HepG2 (cell line): Measurements from ENCODE around the gene ATP9A. TPM values are rescaled to one million over a fixed set of nuclear protein-coding genes. Genes with fewer than 3 reads are reported as not detected.

Source experiments
- CBX5 ChIP-seq: sonication (generic); formaldehyde crosslinking; IDR thresholded peaks from 2 replicates; pipeline ENCODE4 v1.4.0; 2020; ENCODE audit warnings: missing genetic modification reagents, borderline replicate concordance
- CHD2 ChIP-seq: IDR thresholded peaks from 2 replicates; pipeline ENCODE4 v1.6.1; 2011; ENCODE audit warnings: low read depth, low read length, improper control_type of control experiment
- FOSL1 ChIP-seq: sonication (generic); formaldehyde crosslinking; IDR thresholded peaks from 2 replicates; pipeline ENCODE4 v1.9.0; 2021; ENCODE audit warnings: missing genetic modification reagents, borderline replicate concordance
- GFI1 ChIP-seq: sonication (generic); formaldehyde crosslinking; IDR thresholded peaks from 2 replicates; pipeline ENCODE4 v1.5.0; 2020; ENCODE audit warnings: missing genetic modification reagents, mild to moderate bottlenecking, borderline replicate concordance
- IRX3 ChIP-seq: sonication (generic); formaldehyde crosslinking; IDR thresholded peaks from 2 replicates; pipeline ENCODE4 v1.8.1; 2023; ENCODE audit warnings: mild to moderate bottlenecking, low read depth, missing genetic modification reagents, borderline replicate concordance
- KMT2B ChIP-seq: IDR thresholded peaks from 2 replicates; pipeline ENCODE4 v1.6.1; 2016; ENCODE audit warnings: missing genetic modification reagents, missing compliant biosample characterization
- MED1 ChIP-seq: sonication (generic); formaldehyde crosslinking; IDR thresholded peaks from 2 replicates; pipeline ENCODE4 v1.4.0; 2020; ENCODE audit warnings: missing genetic modification reagents
- MED13 ChIP-seq: sonication (generic); formaldehyde crosslinking; IDR thresholded peaks from 2 replicates; pipeline ENCODE4 v1.5.0; 2020; ENCODE audit warnings: missing genetic modification reagents
- MEF2D ChIP-seq: sonication (generic); formaldehyde crosslinking; IDR thresholded peaks from 2 replicates; pipeline ENCODE4 v1.5.1; 2020; ENCODE audit warnings: mild to moderate bottlenecking, missing genetic modification reagents
- NFYB ChIP-seq: sonication (generic); formaldehyde crosslinking; IDR thresholded peaks from 2 replicates; pipeline ENCODE4 v1.4.0; 2020; ENCODE audit warnings: missing genetic modification reagents
- NONO ChIP-seq, 2 experiments: fragments of 450-650 bp in 1 of 2; sonication (generic) in 1 of 2; formaldehyde crosslinking in 1 of 2; IDR thresholded peaks in 1 of 2; conservative IDR thresholded peaks in 1 of 2; 2 replicates each; pipeline versions ENCODE4 v1.6.1 to v1.8.0; 2017 to 2022; ENCODE audit warnings: mild to moderate bottlenecking in 1 of 2, missing genetic modification reagents in 1 of 2, moderate library complexity in 1 of 2
- PHF8 ChIP-seq: sonication (generic); formaldehyde crosslinking; IDR thresholded peaks from 2 replicates; pipeline ENCODE4 v1.5.0; 2020; ENCODE audit warnings: missing genetic modification reagents
- RAD21 ChIP-seq: fragments of 450-650 bp; formaldehyde crosslinking; IDR thresholded peaks from 2 replicates; pipeline ENCODE4 v1.5.0; 2020; ENCODE audit warnings: mild to moderate bottlenecking
- RBM39 ChIP-seq: fragments of 200-400 bp; formaldehyde crosslinking; IDR thresholded peaks from one replicate; pipeline ENCODE4 v1.6.1; 2018; ENCODE audit warnings: antibody characterized with exemption, mild to moderate bottlenecking, low read depth, low read length; ENCODE audit not compliant: poor library complexity, severe bottlenecking
- SAFB2 ChIP-seq: sonication (generic); formaldehyde crosslinking; IDR thresholded peaks from 2 replicates; pipeline ENCODE4 v1.5.1; 2020; ENCODE audit warnings: missing genetic modification reagents, low read depth, mild to moderate bottlenecking, borderline replicate concordance
- SMYD3 ChIP-seq: sonication (generic); formaldehyde crosslinking; IDR thresholded peaks from 2 replicates; pipeline ENCODE4 v1.8.1; 2023; ENCODE audit warnings: mild to moderate bottlenecking, missing genetic modification reagents
- SNAPC5 ChIP-seq: sonication (generic); formaldehyde crosslinking; IDR thresholded peaks from 2 replicates; pipeline ENCODE4 v1.8.1; 2023; ENCODE audit warnings: mild to moderate bottlenecking, missing genetic modification reagents, borderline replicate concordance
- ZBTB1 ChIP-seq: sonication (generic); formaldehyde crosslinking; IDR thresholded peaks from 2 replicates; pipeline ENCODE4 v1.4.0; 2020; ENCODE audit warnings: missing genetic modification reagents, borderline replicate concordance
- ZBTB38 ChIP-seq: sonication (generic); formaldehyde crosslinking; IDR thresholded peaks from 2 replicates; pipeline ENCODE4 v1.5.1; 2020; ENCODE audit warnings: mild to moderate bottlenecking, missing genetic modification reagents
- ZC3H13 ChIP-seq: sonication (generic); formaldehyde crosslinking; IDR thresholded peaks from 2 replicates; pipeline ENCODE4 v1.8.1; 2023; ENCODE audit warnings: mild to moderate bottlenecking, missing genetic modification reagents, moderate library complexity
- ZNF274 ChIP-seq: sonication (generic); formaldehyde crosslinking; IDR thresholded peaks from 2 replicates; pipeline ENCODE4 v1.5.1; 2020; ENCODE audit warnings: mild to moderate bottlenecking, missing genetic modification reagents
- ZNF720 ChIP-seq: sonication (generic); formaldehyde crosslinking; IDR thresholded peaks from 2 replicates; pipeline ENCODE4 v1.4.0; 2020; ENCODE audit warnings: missing genetic modification reagents
- polyA plus RNA-seq, 8 experiments: library from polyadenylated mRNA; depleted of rRNA in 3 of 8; stranded (reverse) in 7 of 8; unstranded in 1 of 8; fragments of >200 nt; fragmentation: Illumina TruSeq in 4 of 8; extraction: Trizol in 4 of 8; gene quantifications; 2 replicates each; pipeline versions ENCODE4 v1.2.1 to v1.2.3, GENCODE V29; 2011 to 2016; ENCODE audit warnings: low read depth in 4 of 8, missing spikeins in 1 of 8, mixed read lengths in 1 of 8; ENCODE audit not compliant: insufficient read depth in 1 of 8
- total RNA-seq, 5 experiments: library from RNA; depleted of rRNA; stranded (reverse); fragments of >200 nt; fragmentation: Illumina TruSeq; extraction: Trizol; gene quantifications; 2 replicates each; pipeline ENCODE4 v1.2.3, GENCODE V29; 2016; ENCODE audit warnings: low read depth in 1 of 5
- TF ChIP-seq, protein P1 (sequence below): sonication (generic); formaldehyde crosslinking; IDR thresholded peaks from 2 replicates; pipeline ENCODE4 v1.4.0; 2020; ENCODE audit warnings: mild to moderate bottlenecking, missing genetic modification reagents
- TF ChIP-seq, protein P2 (sequence below): sonication (generic); formaldehyde crosslinking; IDR thresholded peaks from 2 replicates; pipeline ENCODE4 v1.8.1; 2023; ENCODE audit warnings: missing genetic modification reagents, mild to moderate bottlenecking, borderline replicate concordance
- TF ChIP-seq, protein P3 (sequence below): sonication (generic); formaldehyde crosslinking; conservative IDR thresholded peaks from 2 replicates; pipeline ENCODE4 v1.4.0; 2020; ENCODE audit warnings: missing genetic modification reagents

ATP9A gene
- total and polyA plus RNA-seq, 2 of the 13 experiments (the other 11 are each of a cell fraction or from before 2014, with no cell fraction given): 11.8 to 18.5 TPM

- TF ChIP-seq, protein P1, sequence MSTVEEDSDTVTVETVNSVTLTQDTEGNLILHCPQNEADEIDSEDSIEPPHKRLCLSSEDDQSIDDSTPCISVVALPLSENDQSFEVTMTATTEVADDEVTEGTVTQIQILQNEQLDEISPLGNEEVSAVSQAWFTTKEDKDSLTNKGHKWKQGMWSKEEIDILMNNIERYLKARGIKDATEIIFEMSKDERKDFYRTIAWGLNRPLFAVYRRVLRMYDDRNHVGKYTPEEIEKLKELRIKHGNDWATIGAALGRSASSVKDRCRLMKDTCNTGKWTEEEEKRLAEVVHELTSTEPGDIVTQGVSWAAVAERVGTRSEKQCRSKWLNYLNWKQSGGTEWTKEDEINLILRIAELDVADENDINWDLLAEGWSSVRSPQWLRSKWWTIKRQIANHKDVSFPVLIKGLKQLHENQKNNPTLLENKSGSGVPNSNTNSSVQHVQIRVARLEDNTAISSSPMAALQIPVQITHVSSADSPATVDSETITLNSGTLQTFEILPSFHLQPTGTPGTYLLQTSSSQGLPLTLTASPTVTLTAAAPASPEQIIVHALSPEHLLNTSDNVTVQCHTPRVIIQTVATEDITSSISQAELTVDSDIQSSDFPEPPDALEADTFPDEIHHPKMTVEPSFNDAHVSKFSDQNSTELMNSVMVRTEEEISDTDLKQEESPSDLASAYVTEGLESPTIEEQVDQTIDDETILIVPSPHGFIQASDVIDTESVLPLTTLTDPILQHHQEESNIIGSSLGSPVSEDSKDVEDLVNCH: no peak
- TF ChIP-seq NFYB (CRISPR knock-in tag) (no peak), KMT2B (CRISPR knock-in tag) (0 out of 2 replicates have a peak, but pooled peaks have one; percentile 18), PHF8 (CRISPR knock-in tag) (no peak), MEF2D (CRISPR knock-in tag) (peak; percentile 80), ZC3H13 (CRISPR knock-in tag) (no peak), ZNF274 (CRISPR knock-in tag) (no peak), RBM39 (no peak), ZBTB1 (CRISPR knock-in tag) (no peak), SMYD3 (CRISPR knock-in tag) (no peak), SAFB2 (CRISPR knock-in tag) (no peak), IRX3 (CRISPR knock-in tag) (no peak), CHD2 (no peak), ZNF720 (CRISPR knock-in tag) (no peak), FOSL1 (CRISPR knock-in tag) (no peak; the same call in 1 of the 2 replicates), MED13 (peak; percentile 75), CBX5 (CRISPR knock-in tag) (no peak), SNAPC5 (CRISPR knock-in tag) (no peak), RAD21 (CRISPR knock-in tag) (0 out of 2 replicates have a peak, but pooled peaks have one; percentile 20), GFI1 (CRISPR knock-in tag) (peak; percentile 97), NONO (IDR thresholded peaks at IDR 0.05) (no peak), NONO (CRISPR knock-in tag; conservative IDR thresholded peaks at IDR 0.05) (0 out of 2 replicates have a peak, but pooled peaks have one; percentile 37), MED1 (CRISPR knock-in tag) (peak; percentile 85), ZBTB38 (no peak; the same call in 1 of the 2 replicates)
- TF ChIP-seq, protein P2, sequence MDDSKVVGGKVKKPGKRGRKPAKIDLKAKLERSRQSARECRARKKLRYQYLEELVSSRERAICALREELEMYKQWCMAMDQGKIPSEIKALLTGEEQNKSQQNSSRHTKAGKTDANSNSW (CRISPR knock-in tag): no peak
- TF ChIP-seq, protein P3, sequence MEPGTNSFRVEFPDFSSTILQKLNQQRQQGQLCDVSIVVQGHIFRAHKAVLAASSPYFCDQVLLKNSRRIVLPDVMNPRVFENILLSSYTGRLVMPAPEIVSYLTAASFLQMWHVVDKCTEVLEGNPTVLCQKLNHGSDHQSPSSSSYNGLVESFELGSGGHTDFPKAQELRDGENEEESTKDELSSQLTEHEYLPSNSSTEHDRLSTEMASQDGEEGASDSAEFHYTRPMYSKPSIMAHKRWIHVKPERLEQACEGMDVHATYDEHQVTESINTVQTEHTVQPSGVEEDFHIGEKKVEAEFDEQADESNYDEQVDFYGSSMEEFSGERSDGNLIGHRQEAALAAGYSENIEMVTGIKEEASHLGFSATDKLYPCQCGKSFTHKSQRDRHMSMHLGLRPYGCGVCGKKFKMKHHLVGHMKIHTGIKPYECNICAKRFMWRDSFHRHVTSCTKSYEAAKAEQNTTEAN (CRISPR knock-in tag): peak; percentile 87
These were observed 64.5 kb downstream of the ATP9A start (continued) for GRCh38 chr20:51703400-51704287.
